Type B pancreatic cell (in vitro differentiated cells): Measurements from ENCODE around the gene SFSWAP. TPM values are rescaled to one million over a fixed set of nuclear protein-coding genes. Genes with fewer than 3 reads are reported as not detected.

Experiments
- DNase-seq: peaks from one replicate; pipeline ENCODE4 v3.0.0; 2021; ENCODE audit warnings: mixed read lengths; ENCODE audit not compliant: unreplicated experiment; ENCODE audit errors: extremely low spot score
- H3K27ac Mint-ChIP-seq: 2 replicates; pipeline ENCODE4 v1.8.0; 2021; ENCODE audit warnings: mild to moderate bottlenecking, mixed read lengths
- H3K27me3 Mint-ChIP-seq: 2 replicates; pipeline ENCODE4 v1.8.0; 2021; ENCODE audit warnings: mixed read lengths
- H3K36me3 Mint-ChIP-seq: 2 replicates; pipeline ENCODE4 v1.8.0; 2021; ENCODE audit warnings: mixed read lengths
- H3K4me1 Mint-ChIP-seq: one replicate; pipeline ENCODE4 v1.8.0; 2021; ENCODE audit warnings: mixed read lengths; ENCODE audit not compliant: unreplicated experiment
- H3K4me3 Mint-ChIP-seq: 2 replicates; pipeline ENCODE4 v1.8.0; 2021; ENCODE audit warnings: mild to moderate bottlenecking, mixed read lengths
- H3K9me3 Mint-ChIP-seq: 2 replicates; pipeline ENCODE4 v1.8.0; 2021; ENCODE audit warnings: mixed read lengths
- CTCF ChIP-seq: fragments of 200-600 bp; sonication (generic); conservative IDR thresholded peaks from 2 replicates; pipeline ENCODE4 v1.5.0; 2021; ENCODE audit warnings: antibody characterized with exemption, mild to moderate bottlenecking
- total RNA-seq: library from RNA; stranded (reverse); gene quantifications from 2 replicates; pipeline ENCODE4 v1.2.1, GENCODE V29; 2021; ENCODE audit warnings: low replicate concordance

SFSWAP gene
- total RNA-seq, 1 donor from 2014 or later, result 59.3 TPM

- Mint-ChIP-seq H3K36me3 (peaks cover 32% of the 10 kb centered on the region), H3K4me1 (peaks cover 4% of the 10 kb centered on the region), H3K27me3 (no peaks in the 10 kb centered on the region), H3K4me3 (no peak overlapping the region), H3K27ac (no peak overlapping the region), H3K9me3 (no peaks in the 10 kb centered on the region)
- DNase-seq, result no peak
- no peak for TF ChIP-seq CTCF
Observed at GRCh38 chr12:131720241-131720640, 9.4 kb downstream of the SFSWAP start.

DNA sequence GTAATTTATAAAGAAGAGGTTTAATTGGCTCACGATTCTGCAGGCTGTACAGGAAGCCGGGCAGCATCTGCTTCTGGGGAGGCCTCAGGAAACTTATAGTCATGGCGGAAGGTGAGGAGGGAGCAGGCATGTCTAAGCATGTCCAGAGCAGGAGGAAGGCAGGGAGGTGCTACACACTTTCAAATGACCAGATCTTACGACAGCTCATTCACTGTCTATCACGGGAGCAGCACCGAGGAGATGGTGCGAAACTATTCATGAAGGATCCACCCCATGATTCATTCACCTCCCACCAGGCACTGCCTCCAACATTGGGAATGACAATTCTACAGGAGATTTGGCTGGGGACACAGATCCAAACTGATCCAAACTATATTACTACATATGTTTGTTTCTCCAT, 10.0 kb downstream of the SFSWAP start:
- Mint-ChIP-seq H3K4me1 (peaks cover 4% of the 10 kb centered on the region), H3K36me3 (peaks cover 32% of the 10 kb centered on the region), H3K27ac (peak overlapping the region; percentile 63), H3K9me3 (no peaks in the 10 kb centered on the region), H3K4me3 (no peak overlapping the region), H3K27me3 (no peaks in the 10 kb centered on the region)
- DNase-seq, result no peak
- no peak for TF ChIP-seq CTCF

DNA sequence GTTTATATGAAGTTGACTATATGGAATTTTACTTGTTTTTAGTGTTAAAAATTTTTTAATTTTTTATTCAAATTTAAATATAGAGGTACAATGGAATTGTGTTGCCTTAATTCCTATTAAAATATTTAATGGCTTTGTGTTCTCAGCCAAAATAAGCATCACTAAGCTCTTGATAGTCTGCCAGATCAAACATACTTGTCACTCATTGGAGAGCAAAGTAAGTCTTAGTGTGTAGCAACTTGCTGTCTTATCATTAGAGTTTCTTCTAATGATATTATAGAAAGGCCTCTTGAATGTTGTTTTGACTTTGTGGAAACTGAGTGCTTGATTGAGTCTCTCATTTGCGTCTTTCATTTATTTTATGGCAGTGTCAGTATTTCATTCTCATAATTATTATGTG, 10.7 kb downstream of the SFSWAP start:
- no peak for TF ChIP-seq CTCF
- H3K27me3 Mint-ChIP-seq, result no peaks in the 10 kb centered on the region
- H3K4me3 Mint-ChIP-seq, result no peak overlapping the region
- H3K9me3 Mint-ChIP-seq, result no peaks in the 10 kb centered on the region
- H3K4me1 Mint-ChIP-seq, result peaks cover 4% of the 10 kb centered on the region
- DNase-seq, result no peak
- H3K27ac Mint-ChIP-seq, result no peak overlapping the region
- peaks cover 32% of the 10 kb centered on the region for H3K36me3 Mint-ChIP-seq

DNA sequence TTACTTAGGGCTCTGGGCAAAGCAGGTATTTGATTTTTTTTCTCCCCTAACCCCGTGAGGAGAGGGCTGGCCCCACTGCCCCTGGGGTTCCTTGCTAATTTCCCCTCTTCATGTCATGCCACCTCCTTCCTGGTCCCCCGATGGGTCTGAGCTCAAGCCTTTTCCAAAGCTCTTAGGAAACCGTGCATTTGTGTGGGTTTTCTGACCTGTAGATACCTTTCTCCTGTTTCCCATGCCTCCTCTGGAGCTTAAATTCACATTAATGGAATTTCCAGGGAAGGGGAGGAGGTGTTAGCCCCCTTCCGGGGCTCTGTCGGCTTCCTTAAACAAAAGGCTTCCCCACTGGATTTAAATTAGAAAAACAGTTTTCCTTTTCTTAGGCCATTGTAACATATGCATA, 12.6 kb downstream of the SFSWAP start:
- Mint-ChIP-seq H3K27ac (no peak overlapping the region), H3K9me3 (no peaks in the 10 kb centered on the region), H3K36me3 (peaks cover 29% of the 10 kb centered on the region), H3K4me3 (no peak overlapping the region), H3K4me1 (peaks cover 4% of the 10 kb centered on the region), H3K27me3 (no peaks in the 10 kb centered on the region)
- no peak for TF ChIP-seq CTCF
- DNase-seq, result no peak

DNA sequence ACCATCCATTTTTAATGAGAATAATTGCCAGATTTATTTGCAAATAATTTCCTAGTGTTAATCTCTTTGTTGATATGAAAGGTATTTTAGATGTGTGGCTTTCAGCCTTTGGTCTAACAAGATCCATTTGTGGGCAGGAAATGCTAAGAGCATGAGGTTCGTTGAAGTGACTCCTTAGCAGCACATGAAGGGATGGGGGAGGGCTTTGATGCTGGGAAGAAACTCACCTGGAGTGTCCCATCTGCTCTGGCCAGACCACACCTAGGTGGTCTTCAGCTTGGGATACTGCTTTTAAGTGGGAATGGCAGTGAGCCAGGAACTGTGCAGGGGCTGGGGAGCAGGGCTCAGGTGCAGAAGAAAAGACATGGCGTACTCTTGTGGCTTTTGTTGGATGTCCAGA, 13.6 kb downstream of the SFSWAP start:
- Mint-ChIP-seq H3K9me3 (no peaks in the 10 kb centered on the region), H3K27me3 (no peaks in the 10 kb centered on the region), H3K4me3 (no peak overlapping the region), H3K4me1 (peaks cover 4% of the 10 kb centered on the region), H3K27ac (no peak overlapping the region), H3K36me3 (peaks cover 30% of the 10 kb centered on the region)
- no peak for TF ChIP-seq CTCF
- DNase-seq, result no peak

GRCh38 chr12:131725503-131725902, 14.6 kb downstream of the SFSWAP start:
- no peak overlapping the region for H3K27ac Mint-ChIP-seq
- H3K4me1 Mint-ChIP-seq, result peaks cover 4% of the 10 kb centered on the region
- no peak overlapping the region for H3K4me3 Mint-ChIP-seq

More at GRCh38 chr12:131725503-131725902, 14.6 kb downstream of the SFSWAP start:
- H3K27me3 Mint-ChIP-seq, result no peaks in the 10 kb centered on the region
- peaks cover 25% of the 10 kb centered on the region for H3K36me3 Mint-ChIP-seq
- no peaks in the 10 kb centered on the region for H3K9me3 Mint-ChIP-seq
- DNase-seq, result no peak
- no peak for TF ChIP-seq CTCF
